Gastroesophageal sphincter (tissue), 3 donors: ENCODE data around the gene NFKB1.

Experiments
- CTCF ChIP-seq, 4 experiments: fragments of 200-600 bp in 2 of 4; fragments of 450-650 bp in 2 of 4; sonication (generic) in 1 of 4; IDR thresholded peaks; one replicate each; pipeline ENCODE4 v1.5.1; 2017 to 2019; ENCODE audit warnings: antibody characterized with exemption in 4 of 4, mild to moderate bottlenecking in 2 of 4, moderate library complexity in 2 of 4
- EP300 ChIP-seq: sonication (generic); formaldehyde crosslinking; IDR thresholded peaks from one replicate; pipeline ENCODE4 v1.6.1; 2017; ENCODE audit warnings: antibody characterized with exemption, mild to moderate bottlenecking
- POLR2A ChIP-seq, 2 donors: fragments of 450-650 bp; IDR thresholded peaks; one replicate each; pipeline ENCODE4 v1.6.1; 2017; ENCODE audit warnings: antibody characterized with exemption in 2 of 2, mild to moderate bottlenecking in 2 of 2, moderate library complexity in 1 of 2
- POLR2AphosphoS5 ChIP-seq: sonication (generic); formaldehyde crosslinking; IDR thresholded peaks from one replicate; pipeline ENCODE4 v1.6.1; 2017; ENCODE audit warnings: antibody characterized with exemption

GRCh38 chr4:102519925-102520324 lies 18.8 kb downstream of the NFKB1 start:
- TF ChIP-seq CTCF (IDR thresholded peaks at IDR 0.05), result no peak
- no peak for TF ChIP-seq POLR2A (IDR thresholded peaks at IDR 0.05)
- no peak for TF ChIP-seq POLR2AphosphoS5
- TF ChIP-seq EP300, result no peak
